Measurements from ENCODE around the gene APC2.
A peak's percentile ranks its signal among the peaks of the same experiment; 100 is the strongest.

Gene APC2

DNA sequence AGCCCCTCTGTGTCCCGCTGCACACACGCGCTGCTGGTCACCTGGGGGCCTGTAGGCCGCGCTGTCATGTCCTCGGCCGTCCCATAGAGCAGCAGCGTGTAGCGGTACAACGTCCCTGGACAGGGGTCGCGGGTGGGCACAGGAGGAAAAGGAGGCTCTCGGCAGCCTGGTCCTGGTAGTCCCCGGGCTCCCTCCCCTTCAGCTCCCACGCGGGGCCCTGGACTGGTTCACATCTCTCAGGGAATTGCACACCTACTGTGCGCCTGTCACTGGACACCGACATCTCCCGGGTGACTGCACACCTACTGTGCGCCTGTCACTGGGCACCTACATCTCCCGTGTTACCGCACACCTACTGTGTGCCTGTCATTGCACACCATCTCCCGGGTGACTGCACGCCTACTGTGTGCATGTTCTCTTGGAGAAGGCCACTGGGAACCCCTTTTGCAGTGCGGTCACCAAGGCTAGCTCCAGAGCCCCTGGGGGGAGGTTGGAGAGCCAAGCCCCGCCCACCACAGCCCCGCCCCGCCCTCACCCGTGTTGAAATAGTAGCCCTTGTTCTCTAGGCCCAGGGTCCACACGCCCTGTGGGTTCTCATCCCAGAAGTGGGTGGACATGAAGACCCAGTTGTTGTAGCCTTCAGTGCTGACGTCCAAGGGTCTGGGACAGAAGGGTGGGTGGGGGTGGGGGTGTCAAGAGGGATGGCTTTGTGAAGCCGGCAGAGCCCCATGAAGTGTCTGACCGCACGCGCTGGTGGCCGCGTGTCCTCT is 32.6 kb downstream of the APC2 start:
- DNase-seq, result no peak

DNA sequence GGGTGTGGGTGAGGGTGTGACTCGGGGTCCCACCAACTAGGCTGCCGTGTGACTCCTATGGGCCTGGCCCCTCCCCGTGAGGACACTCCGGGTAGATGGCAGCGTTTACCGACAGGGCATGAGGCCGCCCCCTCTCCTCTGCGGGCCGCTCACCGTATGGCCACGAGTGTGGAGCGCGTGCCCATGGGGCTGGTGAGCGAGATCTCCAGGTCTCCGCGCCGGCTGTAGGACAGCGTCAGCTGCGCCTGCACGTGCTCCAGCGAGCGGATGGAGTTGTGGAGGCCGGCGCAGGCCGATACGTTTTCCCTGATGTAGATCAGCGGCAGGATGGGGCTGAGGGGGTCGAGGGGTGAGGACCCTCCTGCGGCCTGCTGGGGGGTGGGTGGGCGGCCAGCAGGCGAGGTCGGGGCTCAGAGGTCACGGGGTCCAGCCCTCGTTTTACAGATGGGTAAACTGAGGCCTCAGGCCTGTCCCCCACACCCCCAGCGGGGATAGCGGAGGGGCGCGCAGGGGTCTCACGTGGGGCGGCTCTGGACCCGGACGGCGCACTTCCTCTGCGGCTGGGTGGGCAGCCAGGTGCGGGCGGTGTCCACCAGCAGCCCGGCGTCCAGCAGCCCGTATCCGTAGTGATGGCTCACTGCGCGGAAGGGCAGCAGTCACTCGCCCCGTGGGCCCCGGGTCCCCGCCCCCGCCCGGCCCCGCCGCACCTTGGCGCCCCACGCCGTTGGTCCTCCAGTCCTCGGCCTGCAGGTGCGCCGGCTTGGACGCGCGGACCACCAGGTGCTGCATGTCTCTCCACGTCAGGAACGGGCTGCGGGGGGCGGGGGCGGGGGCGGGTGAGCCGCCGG is 33.4 kb downstream of the APC2 start:
- no peak for DNase-seq

DNA sequence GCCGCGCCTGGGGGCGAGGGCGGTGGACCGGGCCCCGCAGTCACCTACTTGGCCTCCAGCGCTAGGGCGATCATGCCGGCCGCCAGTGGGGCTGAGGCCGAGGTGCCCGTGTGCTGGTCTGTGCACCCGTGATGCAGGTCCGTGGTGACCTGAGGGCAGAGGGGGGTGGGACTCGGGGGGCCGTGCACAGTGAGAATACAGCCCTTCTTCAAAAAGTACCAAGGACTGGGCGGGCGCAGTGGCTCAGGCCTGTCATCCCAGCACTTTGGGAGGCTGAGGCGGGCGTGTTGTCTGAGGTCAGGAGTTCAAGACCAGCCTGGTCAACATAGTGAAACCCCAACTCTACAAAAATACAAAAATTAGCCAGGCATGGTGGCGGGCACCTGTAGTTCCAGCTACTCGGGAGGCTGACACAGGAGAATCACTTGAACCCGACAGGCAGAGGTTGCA is 34.1 kb downstream of the APC2 start:
- no peak for DNase-seq

DNA sequence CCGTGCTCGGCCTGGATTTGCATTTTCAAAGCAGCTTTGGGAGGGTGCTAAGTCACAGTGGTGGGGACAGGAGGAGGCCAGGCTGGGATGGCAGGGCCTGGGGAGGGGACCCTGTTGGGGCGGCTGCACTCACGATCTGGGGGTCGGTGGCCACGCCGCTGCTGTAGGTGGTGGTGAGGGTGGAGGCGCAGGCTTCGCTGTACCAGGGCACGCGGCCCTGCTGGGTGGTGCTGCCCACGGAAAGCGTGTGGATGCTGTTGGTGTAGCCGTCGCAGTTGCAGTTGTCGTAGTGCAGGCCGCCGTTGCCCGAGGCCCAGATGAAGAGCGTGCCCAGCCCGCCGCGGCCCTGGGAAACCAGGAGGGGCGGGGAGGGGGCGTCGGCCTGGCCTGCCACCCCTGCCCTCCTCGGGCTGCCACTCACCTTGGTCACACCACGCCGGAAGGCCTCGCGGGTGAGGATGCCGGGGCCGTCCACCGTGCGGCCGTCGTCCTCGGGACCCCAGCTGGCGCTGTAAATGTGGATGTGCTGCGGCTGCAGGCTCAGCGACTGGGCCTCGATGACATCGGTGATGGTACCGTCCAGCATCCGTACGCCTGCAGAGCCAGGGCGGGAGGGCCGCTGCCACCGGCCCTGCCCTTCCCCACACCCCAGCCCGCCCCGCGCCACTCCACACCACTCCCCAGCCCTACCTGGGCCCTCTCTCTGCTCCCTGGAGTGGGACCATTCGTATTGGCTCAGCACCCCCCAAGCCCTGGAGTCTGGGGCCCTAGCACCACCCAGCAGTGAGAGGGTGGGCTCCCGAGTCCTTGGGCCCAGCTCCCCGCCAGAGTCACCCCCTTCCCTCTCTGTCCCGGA is 37.0 kb downstream of the APC2 start:
- no peak for DNase-seq

GRCh38 chr19:1487576-1488281 is 37.8 kb downstream of the APC2 start:
- no peak for DNase-seq

GRCh38 chr19:1488282-1488601 is 38.3 kb downstream of the APC2 start:
- no peak for DNase-seq

GRCh38 chr19:1489463-1490310 is 39.8 kb downstream of the APC2 start:
- no peak for DNase-seq

- peak; percentile 95 for DNase-seq
Observed at GRCh38 chr19:1490311-1491113, 40.6 kb downstream of the APC2 start, which contains the start of gene PCSK4. Gene PCSK4 (minus strand): TSS chr19:1490350. CDS start chr19:1490346, 4 bp downstream.

DNA sequence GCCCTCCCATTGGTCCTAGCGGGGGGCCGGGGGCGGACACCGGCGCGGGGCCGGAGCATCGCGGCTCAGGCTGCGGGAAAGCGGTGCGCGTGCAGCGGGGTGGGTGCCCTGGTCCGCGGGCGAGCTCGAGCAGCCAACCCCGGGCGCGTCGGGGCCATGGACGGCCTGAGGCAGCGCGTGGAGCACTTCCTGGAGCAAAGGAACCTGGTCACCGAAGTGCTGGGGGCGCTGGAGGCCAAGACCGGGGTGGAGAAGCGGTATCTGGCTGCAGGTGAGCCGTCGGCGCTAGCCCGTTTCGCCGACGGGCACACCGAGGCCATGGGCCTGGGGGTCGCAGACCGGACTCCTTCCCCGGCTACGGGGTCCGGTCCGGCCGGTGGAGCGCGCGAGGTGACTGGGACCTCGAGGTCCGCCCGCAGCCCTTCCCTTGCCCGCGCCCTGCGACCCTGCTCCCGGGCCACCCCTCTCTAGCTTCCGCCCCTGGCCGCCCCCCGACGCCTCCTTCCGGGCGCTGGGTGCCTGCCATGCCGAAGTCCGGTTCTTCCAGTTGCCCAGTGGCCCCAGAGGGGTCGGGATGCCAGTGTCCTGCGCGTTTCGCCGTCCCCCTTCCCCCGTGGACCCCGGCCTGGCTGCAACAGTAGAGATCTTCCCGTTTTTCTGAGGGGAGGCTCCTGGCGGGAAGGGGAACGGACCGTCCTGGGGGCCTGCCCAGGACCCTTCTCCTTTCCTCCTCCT is 41.4 kb downstream of the APC2 start, which contains the start of gene REEP6:
Gene REEP6 (plus strand): TSS at position 68 of the 735 bp plus-strand sequence. CDS start 89 bp downstream, at position 157.
- DNase-seq, result no peak

GRCh38 chr19:1491849-1492170 is 41.9 kb downstream of the APC2 start:
- DNase-seq, result no peak

DNA sequence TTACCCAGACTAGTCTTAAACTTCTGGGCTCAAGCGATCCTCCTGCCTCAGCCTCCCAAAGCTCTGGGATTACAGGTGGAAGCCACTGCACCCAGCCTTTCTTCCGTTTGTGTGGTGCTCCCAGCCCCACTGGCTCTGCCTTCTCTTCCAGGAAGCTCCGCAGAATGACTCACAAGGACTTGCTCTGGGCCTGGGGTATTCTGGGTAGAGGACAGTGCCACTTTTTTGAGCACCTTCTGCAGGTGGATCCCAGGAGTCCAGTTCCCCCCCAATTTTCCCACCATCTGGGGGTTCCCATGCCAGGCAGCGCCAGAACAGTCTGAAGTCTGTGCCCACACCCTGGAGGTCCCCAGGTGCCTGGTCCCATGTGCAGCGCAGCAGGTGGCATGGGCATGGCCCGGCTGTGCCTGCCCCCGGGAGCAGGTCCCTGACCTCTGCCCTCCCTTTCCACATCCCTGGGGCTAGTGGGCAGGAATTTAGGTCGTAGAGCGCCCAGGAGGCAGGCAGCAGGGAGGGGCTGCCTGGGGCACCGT is 42.6 kb downstream of the APC2 start:
- DNase-seq, result no peak

DNA sequence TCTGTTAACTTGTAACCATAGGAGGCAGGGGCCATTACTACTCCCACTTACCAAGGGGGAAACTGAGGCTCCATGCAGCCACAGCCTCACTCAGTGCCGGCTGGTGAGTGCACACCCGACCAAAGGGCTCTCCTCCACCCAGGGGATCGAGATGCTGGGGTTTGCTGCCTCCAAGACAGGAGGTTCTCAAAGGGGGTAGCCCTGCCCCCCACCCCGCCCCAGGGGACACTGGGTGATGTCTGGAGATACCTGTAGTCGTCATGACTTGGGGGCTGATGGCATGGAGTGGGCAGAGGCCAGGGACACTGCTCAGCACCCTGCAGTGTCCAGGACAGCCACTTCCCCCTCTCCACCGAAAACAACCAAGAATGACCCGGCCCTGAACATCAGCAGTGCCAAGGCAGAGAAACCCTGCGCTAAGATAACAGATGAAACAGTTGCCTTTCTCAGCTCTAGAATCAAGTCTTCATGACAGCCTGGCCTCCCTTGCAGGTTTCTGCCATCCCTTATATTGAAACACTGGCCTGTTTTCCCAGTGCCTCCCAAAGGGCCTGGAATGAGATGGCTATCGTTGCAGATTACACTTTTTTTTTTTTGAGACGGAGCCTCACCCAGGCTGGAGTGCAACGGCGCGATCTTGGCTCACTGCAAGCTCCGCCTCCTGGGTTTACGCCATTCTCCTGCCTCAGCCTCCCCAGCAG is 44.3 kb downstream of the APC2 start:
- no peak for DNase-seq

- no peak for DNase-seq
Observed at GRCh38 chr19:1495051-1495798, 45.3 kb downstream of the APC2 start.

GRCh38 chr19:1495799-1496713 is 46.1 kb downstream of the APC2 start:
- DNase-seq, result no peak

DNA sequence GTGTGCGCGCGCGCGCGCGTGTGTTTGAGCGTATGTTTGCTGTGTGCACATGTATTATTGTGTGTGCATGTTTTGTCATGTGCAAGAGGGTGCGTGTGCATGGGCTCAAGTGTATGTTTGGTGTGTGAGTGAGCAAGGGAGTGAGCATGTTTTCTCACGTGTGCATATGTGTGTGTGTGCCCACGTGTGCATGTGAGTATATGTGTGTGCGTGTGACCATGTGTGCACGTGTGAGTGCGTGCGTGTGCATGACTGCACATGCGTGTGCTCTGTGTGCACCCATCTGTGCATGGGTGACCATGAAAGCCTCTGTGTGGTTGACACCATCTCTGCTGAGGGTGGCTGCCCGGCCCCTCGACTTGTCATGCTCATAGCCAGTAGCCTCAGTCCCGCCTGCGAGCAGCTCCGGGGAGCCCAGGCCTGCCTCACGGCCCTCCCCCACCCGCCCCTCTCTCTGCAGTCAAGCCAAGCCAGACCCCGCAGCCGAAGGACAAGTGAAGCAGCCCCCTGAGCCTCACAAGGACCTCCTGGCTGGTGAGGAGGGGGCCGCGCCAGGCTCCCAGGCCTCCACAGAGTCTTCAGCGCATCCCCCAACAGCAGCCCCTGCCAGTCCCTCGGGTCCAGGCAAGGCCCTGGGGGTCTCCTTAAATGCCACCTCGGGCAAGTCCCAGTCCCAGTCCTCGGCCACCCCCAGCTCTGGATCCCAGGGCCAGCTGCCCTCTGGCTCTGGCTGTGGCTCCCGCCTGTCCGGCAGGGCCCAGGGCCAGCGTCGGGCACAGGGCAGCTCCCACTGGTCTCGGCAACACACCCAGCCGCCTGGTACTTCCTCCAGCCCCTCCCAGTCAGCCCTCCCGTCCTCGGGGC is 47.0 kb downstream of the APC2 start:
- DNase-seq, result no peak

GRCh38 chr19:1497578-1498235 is 47.8 kb downstream of the APC2 start:
- DNase-seq, result no peak
